GM11168 (cell line): ENCODE data around the gene IL5.

ENCODE experiments used
- in situ Hi-C: fragments of 300-500 bp; cut with MboI; formaldehyde crosslinking; loops from one replicate; pipeline ENCODE4 v1.12.0; 2022; ENCODE audit warnings: low sequenced_read_pairs; ENCODE audit not compliant: unreplicated experiment

The IL5 gene

GRCh38 chr5:132539716-132540115 lies 3.6 kb downstream of the IL5 start:
- in situ Hi-C loops: no loop called here

- in situ Hi-C loops: no loop called here
These were observed 12.4 kb downstream of the IL5 start for GRCh38 chr5:132530946-132531345.

- in situ Hi-C loops: loop anchor here (10.0 kb wide), 1 partner anchor 286 kb away; the partner anchor contains the start of gene SOWAHA
These were observed 14.3 kb downstream of the IL5 start for GRCh38 chr5:132528866-132529634.

GRCh38 chr5:132528021-132528420 lies 15.3 kb downstream of the IL5 start:
- in situ Hi-C loops: loop anchor here (10.0 kb wide), 1 partner anchor 287 kb away; the partner anchor contains the start of gene SOWAHA

GRCh38 chr5:132526974-132527564 lies 16.3 kb downstream of the IL5 start:
- in situ Hi-C loops: loop anchor here (10.0 kb wide), 1 partner anchor 288 kb away; the partner anchor contains the start of gene SOWAHA

- in situ Hi-C loops: loop anchor here (10.0 kb wide), 1 partner anchor 288 kb away; the partner anchor contains the start of gene SOWAHA
These were observed 16.9 kb downstream of the IL5 start for GRCh38 chr5:132526290-132526973.

GRCh38 chr5:132525299-132525724 lies 18.0 kb downstream of the IL5 start:
- in situ Hi-C loops: loop anchor here (10.0 kb wide), 1 partner anchor 289 kb away; the partner anchor contains the start of gene SOWAHA

- in situ Hi-C loops: loop anchor here (10.0 to 25.0 kb wide), 2 partner anchors 263 to 290 kb away; partner anchors contain the start of genes PDLIM4 and SOWAHA
These were observed 18.4 kb downstream of the IL5 start for GRCh38 chr5:132524877-132525276.

GRCh38 chr5:132522067-132522466 lies 21.3 kb downstream of the IL5 start:
- in situ Hi-C loops: loop anchor here (10.0 to 25.0 kb wide), 2 partner anchors 260 to 293 kb away; partner anchors contain the start of genes PDLIM4 and SOWAHA

GRCh38 chr5:132513618-132514336 lies 29.5 kb downstream of the IL5 start:
- in situ Hi-C loops: loop anchor here (25.0 kb wide), 1 partner anchor 251 kb away; the partner anchor contains the start of gene PDLIM4

- in situ Hi-C loops: loop anchor here (25.0 kb wide), 1 partner anchor 248 kb away; the partner anchor contains the start of gene PDLIM4
These were observed 33.2 kb downstream of the IL5 start for GRCh38 chr5:132510076-132510475.

GRCh38 chr5:132506094-132506692 lies 37.1 kb downstream of the IL5 start:
- in situ Hi-C loops: loop anchor here (25.0 kb wide), 1 partner anchor 244 kb away; the partner anchor contains the start of gene PDLIM4

- in situ Hi-C loops: loop anchor here (25.0 kb wide), 1 partner anchor 243 kb away; the partner anchor contains the start of gene PDLIM4
These were observed 37.7 kb downstream of the IL5 start for GRCh38 chr5:132505641-132506040.

- in situ Hi-C loops: loop anchor here (5.0 to 25.0 kb wide), 2 partner anchors 122 to 242 kb away; partner anchors contain the start of gene PDLIM4
These were observed 38.6 kb downstream of the IL5 start for GRCh38 chr5:132504746-132505145.

GRCh38 chr5:132503244-132503643 lies 40.1 kb downstream of the IL5 start:
- in situ Hi-C loops: loop anchor here (5.0 to 25.0 kb wide), 2 partner anchors 121 to 241 kb away; partner anchors contain the start of gene PDLIM4

- in situ Hi-C loops: loop anchor here (5.0 to 25.0 kb wide), 2 partner anchors 120 to 240 kb away; partner anchors contain the start of gene PDLIM4
These were observed 41.1 kb downstream of the IL5 start for GRCh38 chr5:132501961-132502931.

GRCh38 chr5:132501629-132501956 lies 41.7 kb downstream of the IL5 start:
- in situ Hi-C loops: loop anchor here (5.0 to 25.0 kb wide), 2 partner anchors 119 to 239 kb away; partner anchors contain the start of gene PDLIM4
